Measurements from ENCODE around the gene RBM19. TPM values are rescaled to one million over a fixed set of nuclear protein-coding genes. Genes with fewer than 3 reads are reported as not detected.

Gene RBM19
- total RNA-seq, 2 donors from 2014 or later, result 39.9 to 54.3 TPM

DNA sequence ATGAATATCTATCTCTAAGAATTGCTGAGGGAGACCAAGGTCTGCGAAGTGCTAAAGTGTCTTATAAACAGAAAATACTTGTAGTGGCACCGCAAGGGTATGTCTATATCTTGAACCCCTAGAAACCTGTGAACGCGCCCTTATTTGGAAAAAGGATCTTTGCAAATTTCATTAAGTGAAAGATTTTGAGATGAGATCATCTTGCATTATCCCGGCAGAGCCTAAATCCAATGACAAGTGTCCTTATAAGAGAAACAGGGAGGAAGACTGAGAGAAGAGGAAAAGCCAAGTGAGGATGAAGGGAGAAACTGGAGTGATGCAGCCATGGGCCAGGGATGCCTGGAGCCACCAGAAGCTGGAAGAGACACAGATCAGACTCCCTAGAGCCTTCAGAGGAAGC, 27.7 kb downstream of the RBM19 start:
- ATAC-seq (ENCODE audit: insufficient number of reproducible peaks, low FRiP score, low read depth) (no peak), DNase-seq (ENCODE audit: low spot score) (no peak)
- H3K4me3 ChIP-seq, result no peak overlapping the region
- H3K4me1 ChIP-seq (ENCODE audit: control insufficient read depth in 1 of 2, low read depth in 2 of 2), result no peaks in the 10 kb centered on the region
- no peak overlapping the region for H3K27ac ChIP-seq
- H3K27me3 ChIP-seq (replicated peaks; ENCODE audit: insufficient read depth), result no peaks in the 10 kb centered on the region
- TF ChIP-seq, protein P1, sequence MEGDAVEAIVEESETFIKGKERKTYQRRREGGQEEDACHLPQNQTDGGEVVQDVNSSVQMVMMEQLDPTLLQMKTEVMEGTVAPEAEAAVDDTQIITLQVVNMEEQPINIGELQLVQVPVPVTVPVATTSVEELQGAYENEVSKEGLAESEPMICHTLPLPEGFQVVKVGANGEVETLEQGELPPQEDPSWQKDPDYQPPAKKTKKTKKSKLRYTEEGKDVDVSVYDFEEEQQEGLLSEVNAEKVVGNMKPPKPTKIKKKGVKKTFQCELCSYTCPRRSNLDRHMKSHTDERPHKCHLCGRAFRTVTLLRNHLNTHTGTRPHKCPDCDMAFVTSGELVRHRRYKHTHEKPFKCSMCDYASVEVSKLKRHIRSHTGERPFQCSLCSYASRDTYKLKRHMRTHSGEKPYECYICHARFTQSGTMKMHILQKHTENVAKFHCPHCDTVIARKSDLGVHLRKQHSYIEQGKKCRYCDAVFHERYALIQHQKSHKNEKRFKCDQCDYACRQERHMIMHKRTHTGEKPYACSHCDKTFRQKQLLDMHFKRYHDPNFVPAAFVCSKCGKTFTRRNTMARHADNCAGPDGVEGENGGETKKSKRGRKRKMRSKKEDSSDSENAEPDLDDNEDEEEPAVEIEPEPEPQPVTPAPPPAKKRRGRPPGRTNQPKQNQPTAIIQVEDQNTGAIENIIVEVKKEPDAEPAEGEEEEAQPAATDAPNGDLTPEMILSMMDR (IDR thresholded peaks at IDR 0.05), result no peak
- no peaks in the 10 kb centered on the region for H3K9me3 ChIP-seq
- peaks cover 37% of the 10 kb centered on the region for H3K36me3 ChIP-seq

DNA sequence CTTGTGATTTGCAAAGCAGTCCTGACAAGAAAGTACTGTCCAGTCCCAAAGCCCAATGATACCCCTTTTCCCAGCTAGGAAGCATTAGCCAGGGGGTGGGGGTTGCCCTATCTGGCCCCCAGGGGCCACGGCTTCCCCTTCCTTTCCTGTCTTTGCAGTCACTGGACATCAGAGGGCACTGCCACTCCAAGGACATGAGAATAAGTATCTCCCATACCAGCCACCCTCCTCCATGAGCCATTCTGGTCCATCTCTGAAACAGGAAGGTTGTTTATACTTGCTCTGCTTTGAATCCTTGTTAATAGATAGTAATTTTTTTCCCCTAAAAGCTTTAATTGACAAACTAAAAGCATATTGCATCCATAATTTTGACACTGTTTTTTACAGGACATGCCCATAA, 29.7 kb downstream of the RBM19 start:
- Histone ChIP-seq H3K27ac (no peak overlapping the region), H3K36me3 (peaks cover 27% of the 10 kb centered on the region), H3K27me3 (replicated peaks; ENCODE audit: insufficient read depth) (no peaks in the 10 kb centered on the region), H3K4me3 (no peak overlapping the region), H3K4me1 (ENCODE audit: control insufficient read depth in 1 of 2, low read depth in 2 of 2) (peaks cover 4 to 10% of the 10 kb centered on the region in 2 donors), H3K9me3 (no peaks in the 10 kb centered on the region)
- no peak for DNase-seq (ENCODE audit: low spot score)
- ATAC-seq (ENCODE audit: insufficient number of reproducible peaks, low FRiP score, low read depth), result no peak
- TF ChIP-seq, protein P1 (IDR thresholded peaks at IDR 0.05), result no peak

DNA sequence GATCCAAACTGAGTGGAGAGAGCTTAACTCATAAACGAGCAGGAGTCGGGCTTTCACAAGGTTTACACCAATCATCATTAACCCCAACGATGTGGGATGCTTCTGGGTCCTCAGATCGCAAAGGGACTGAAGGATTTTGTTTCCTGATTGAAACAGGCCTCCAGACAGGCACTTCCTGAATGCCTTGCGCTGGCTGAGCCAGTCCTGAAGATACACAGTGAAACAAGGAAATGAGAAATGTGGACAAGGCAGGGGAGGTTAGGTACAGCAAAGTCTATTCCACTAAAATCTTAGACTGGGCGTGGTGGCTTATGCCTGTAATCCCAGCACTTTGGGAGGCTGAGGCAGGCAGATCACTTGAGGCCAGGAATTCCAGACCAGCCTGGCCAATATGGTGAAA, 30.7 kb downstream of the RBM19 start:
- no peaks in the 10 kb centered on the region for H3K27me3 ChIP-seq (replicated peaks; ENCODE audit: insufficient read depth)
- peaks cover 4 to 10% of the 10 kb centered on the region in 2 donors for H3K4me1 ChIP-seq (ENCODE audit: control insufficient read depth in 1 of 2, low read depth in 2 of 2)
- H3K9me3 ChIP-seq, result no peaks in the 10 kb centered on the region
- ATAC-seq (ENCODE audit: insufficient number of reproducible peaks, low FRiP score, low read depth), result no peak
- TF ChIP-seq, protein P1 (IDR thresholded peaks at IDR 0.05), result no peak
- H3K36me3 ChIP-seq, result peaks cover 19% of the 10 kb centered on the region
- DNase-seq (ENCODE audit: low spot score), result no peak
- H3K4me3 ChIP-seq, result no peak overlapping the region
- no peak overlapping the region for H3K27ac ChIP-seq

DNA sequence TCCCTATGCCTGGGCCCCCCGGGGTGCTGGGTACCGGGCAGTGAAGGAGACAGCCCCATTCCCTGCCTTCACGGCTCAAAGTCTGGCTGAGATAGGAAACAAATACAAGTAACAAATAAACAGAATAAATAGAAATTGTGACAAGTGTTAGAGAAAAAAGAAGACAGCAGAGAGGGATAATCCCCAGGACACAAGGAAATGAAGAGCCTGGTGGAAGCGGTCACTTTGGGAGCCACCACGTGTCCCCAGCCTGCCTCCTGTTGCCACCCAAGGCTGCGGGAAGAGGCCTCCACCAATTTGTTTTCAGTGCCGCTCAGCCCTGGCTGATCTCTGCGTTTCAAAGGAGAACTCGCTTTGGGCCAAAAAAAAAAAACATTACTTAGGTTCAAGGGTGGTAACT, 31.2 kb downstream of the RBM19 start:
- H3K36me3 ChIP-seq, result peaks cover 17% of the 10 kb centered on the region
- ATAC-seq (ENCODE audit: insufficient number of reproducible peaks, low FRiP score, low read depth) (no peak), DNase-seq (ENCODE audit: low spot score) (no peak)
- H3K4me1 ChIP-seq (ENCODE audit: control insufficient read depth in 1 of 2, low read depth in 2 of 2), result peaks cover 4 to 10% of the 10 kb centered on the region in 2 donors
- TF ChIP-seq, protein P1 (IDR thresholded peaks at IDR 0.05), result no peak
- no peaks in the 10 kb centered on the region for H3K9me3 ChIP-seq
- H3K4me3 ChIP-seq, result no peak overlapping the region
- H3K27me3 ChIP-seq (replicated peaks; ENCODE audit: insufficient read depth), result no peaks in the 10 kb centered on the region
- H3K27ac ChIP-seq, result no peak overlapping the region

DNA sequence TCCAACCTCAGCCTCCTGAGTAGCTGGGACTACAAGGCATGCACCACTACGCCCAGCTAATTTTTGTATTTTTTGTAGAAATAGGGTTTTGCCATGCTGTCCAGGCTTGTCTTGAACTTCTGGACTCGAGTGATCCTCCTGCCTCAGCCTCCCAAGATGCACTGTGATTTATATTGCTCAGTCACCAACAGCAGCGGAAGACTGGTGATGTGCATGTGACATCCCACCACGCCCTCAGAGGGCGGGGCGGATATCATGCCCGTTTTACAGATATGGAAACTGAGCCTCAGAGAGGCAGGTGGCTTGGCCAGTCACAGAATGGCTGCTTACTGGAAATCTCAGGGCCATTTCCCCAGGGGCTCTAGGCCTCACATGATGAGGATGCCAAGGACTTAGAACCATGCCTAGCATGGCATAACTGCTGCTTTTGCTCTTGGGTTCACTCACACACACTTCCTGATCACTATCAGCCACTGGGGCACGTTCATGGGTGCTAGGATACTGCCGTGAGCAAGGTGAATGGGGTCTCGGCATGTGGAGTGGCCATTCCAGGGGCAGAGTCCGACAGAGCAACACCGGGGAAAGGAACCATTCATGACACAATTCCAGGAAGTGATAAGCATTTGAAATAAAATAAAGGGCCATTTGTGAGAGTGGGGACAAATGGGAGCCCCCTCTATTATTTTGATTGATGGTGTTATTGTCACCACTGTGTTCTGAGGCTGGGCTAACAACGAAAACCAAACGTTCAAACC, 31.9 kb downstream of the RBM19 start:
- Histone ChIP-seq H3K4me1 (ENCODE audit: control insufficient read depth in 1 of 2, low read depth in 2 of 2) (peaks cover 4 to 10% of the 10 kb centered on the region in 2 donors), H3K27me3 (replicated peaks; ENCODE audit: insufficient read depth) (no peaks in the 10 kb centered on the region), H3K9me3 (no peaks in the 10 kb centered on the region), H3K27ac (no peak overlapping the region), H3K4me3 (no peak overlapping the region), H3K36me3 (peaks cover 13% of the 10 kb centered on the region)
- TF ChIP-seq, protein P1 (IDR thresholded peaks at IDR 0.05), result no peak
- no peak for ATAC-seq (ENCODE audit: insufficient number of reproducible peaks, low FRiP score, low read depth)
- DNase-seq (ENCODE audit: low spot score), result no peak
